GM12873 (cell line): Measurements from ENCODE around the gene UBC.

ENCODE experiments used
- TF ChIP-seq, protein P1 (sequence below): IDR thresholded peaks from 2 replicates; pipeline ENCODE4 v1.5.1; 2012; ENCODE audit warnings: low read depth, mild to moderate bottlenecking, moderate library complexity, low read length, control low read depth; ENCODE audit not compliant: insufficient read depth; ENCODE audit errors: missing control alignments

The UBC gene

GRCh38 chr12:124929649-124930419, 15.4 kb upstream of the UBC start:
- TF ChIP-seq, protein P1, sequence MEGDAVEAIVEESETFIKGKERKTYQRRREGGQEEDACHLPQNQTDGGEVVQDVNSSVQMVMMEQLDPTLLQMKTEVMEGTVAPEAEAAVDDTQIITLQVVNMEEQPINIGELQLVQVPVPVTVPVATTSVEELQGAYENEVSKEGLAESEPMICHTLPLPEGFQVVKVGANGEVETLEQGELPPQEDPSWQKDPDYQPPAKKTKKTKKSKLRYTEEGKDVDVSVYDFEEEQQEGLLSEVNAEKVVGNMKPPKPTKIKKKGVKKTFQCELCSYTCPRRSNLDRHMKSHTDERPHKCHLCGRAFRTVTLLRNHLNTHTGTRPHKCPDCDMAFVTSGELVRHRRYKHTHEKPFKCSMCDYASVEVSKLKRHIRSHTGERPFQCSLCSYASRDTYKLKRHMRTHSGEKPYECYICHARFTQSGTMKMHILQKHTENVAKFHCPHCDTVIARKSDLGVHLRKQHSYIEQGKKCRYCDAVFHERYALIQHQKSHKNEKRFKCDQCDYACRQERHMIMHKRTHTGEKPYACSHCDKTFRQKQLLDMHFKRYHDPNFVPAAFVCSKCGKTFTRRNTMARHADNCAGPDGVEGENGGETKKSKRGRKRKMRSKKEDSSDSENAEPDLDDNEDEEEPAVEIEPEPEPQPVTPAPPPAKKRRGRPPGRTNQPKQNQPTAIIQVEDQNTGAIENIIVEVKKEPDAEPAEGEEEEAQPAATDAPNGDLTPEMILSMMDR = no peak

- TF ChIP-seq, protein P1 = no peak
Observed at GRCh38 chr12:124928912-124929530, 14.6 kb upstream of the UBC start.

DNA sequence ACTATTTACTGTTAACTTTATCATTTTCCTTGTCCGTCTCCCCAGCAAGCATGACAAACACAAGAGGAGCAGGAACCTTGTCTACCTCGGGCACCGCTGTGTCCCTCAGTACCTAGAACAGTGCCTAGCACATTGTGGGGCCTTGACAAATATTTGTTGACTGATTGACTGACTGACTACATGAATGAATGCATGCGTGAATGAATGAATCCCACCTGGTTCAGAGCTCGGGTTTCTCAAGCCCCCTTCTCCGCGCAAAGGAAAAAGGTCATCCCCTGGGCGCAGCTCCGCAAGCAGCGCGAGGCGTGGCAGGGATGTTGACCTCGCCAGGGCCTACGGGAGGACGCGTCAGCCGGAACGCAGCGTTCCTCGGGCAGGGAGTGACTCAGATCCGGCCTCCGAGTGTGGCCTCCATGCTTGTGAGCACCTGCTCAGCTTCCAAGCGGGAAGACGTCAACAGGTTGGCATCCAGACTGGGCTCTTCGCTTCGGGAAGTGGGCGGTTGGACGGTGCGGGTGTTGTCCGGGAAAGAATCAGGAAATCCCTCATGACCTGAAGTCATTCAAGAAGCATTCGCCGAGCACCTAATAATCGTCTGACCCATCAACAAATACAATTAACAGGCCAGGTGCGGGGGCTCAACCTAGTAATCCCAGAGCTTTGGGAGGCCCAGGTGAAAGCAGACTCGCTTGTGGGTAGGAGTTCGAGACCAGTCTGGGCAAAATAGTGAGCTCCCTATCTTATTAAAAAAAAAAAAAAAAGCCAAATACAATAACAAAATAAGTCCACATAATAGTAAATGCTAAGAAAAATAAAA, 13.9 kb upstream of the UBC start:
- TF ChIP-seq, protein P1 = no peak

- TF ChIP-seq, protein P1 = no peak
Observed at GRCh38 chr12:124927201-124928094, 13.0 kb upstream of the UBC start.

- TF ChIP-seq, protein P1 = no peak
Observed at GRCh38 chr12:124925117-124925516, 10.7 kb upstream of the UBC start.

DNA sequence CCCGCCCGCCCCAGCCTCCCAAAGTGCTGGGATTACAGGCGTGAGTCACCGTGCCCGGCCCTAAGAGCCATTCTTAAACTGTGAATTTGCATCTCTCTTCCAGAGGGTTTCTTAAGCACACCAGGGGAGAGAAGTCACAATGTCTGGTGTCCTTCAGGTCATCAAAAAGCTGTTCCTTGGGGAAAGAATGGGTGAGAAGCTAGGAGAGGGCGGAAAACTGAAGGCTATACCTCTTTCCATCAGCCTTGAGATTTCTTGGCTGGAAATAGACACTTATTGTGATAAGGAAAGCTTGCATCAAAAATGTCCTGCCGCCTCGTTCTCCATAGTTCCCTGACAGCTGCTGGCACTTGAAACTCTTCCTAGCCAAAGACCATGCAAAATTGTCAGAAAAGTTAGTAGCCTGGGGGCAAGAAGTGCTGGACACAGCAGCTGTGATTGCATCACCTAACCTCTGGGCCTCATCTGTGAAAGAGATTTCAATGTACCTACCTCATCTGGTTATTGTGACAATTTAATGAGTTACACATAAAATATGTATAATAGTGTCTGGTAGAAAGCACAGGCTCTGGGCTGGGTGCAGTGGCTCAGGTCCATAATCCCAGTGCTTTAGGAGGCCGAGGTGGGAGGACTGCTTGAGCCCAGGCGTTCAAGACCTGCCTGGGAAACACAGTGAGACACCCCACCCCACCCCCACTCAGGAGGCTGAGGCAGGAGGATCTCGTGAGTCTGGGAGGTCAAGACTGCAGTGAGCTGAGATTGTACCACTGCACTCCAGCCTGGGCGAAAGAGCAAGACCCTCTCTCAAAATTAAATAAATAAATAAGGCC, 9.7 kb upstream of the UBC start:
- TF ChIP-seq, protein P1 = no peak
